Heart left ventricle (tissue), 16 donors: ENCODE results near the gene PAPOLA. TPM values are rescaled to one million over a fixed set of nuclear protein-coding genes. Genes with fewer than 3 reads are reported as not detected.
"Not testable (repeated sequence)": the region's sequence is repeated elsewhere in the genome, so short reads cannot be mapped to it uniquely, and the experiment has no call there.

Experiments
- ATAC-seq, 4 donors: fragments of 200-7000 bp; cut with Tn5 transposase; one replicate each; pipeline ENCODE4 v1.9.1; 2020 to 2022; ENCODE audit warnings: moderate library complexity in 4 of 4, mild to moderate bottlenecking in 3 of 4, moderate number of reproducible peaks in 1 of 4
- DNase-seq, 5 donors: peaks; one replicate each; pipeline ENCODE4 v3.0.0-alpha.2; 2020
- H3K27ac ChIP-seq, 12 donors: fragments of 200-600 bp; sonication (generic) in 4 of 12; one replicate each; pipeline versions ENCODE4 v1.5.0 to v1.8.0; 2016 to 2022; ENCODE audit warnings: mild to moderate bottlenecking in 2 of 12
- H3K27me3 ChIP-seq, 9 donors: fragments of 200-600 bp; sonication (generic) in 2 of 9; one replicate each; pipeline versions ENCODE4 v1.5.1 to v1.8.0; 2016 to 2022; ENCODE audit warnings: mild to moderate bottlenecking in 3 of 9
- H3K36me3 ChIP-seq, 9 donors: fragments of 200-600 bp; sonication (generic) in 2 of 9; one replicate each; pipeline versions ENCODE4 v1.5.0 to v1.8.0; 2018 to 2022; ENCODE audit warnings: mild to moderate bottlenecking in 2 of 9
- H3K4me1 ChIP-seq, 12 donors: fragments of 200-600 bp; sonication (generic) in 4 of 12; one replicate each; pipeline versions ENCODE4 v1.5.0 to v1.8.0; 2016 to 2022; ENCODE audit warnings: mild to moderate bottlenecking in 3 of 12
- H3K4me3 ChIP-seq, 12 donors: fragments of 200-600 bp; sonication (generic) in 4 of 12; one replicate each; pipeline versions ENCODE4 v1.5.0 to v1.8.0; 2017 to 2022; ENCODE audit warnings: mild to moderate bottlenecking in 9 of 12, moderate library complexity in 4 of 12
- H3K9me3 ChIP-seq, 12 donors: fragments of 200-600 bp; sonication (generic) in 4 of 12; one replicate each; pipeline versions ENCODE4 v1.5.0 to v1.8.0; 2016 to 2022; ENCODE audit warnings: mild to moderate bottlenecking in 1 of 12
- POLR2A ChIP-seq, 2 donors: fragments of 450-650 bp; IDR thresholded peaks; one replicate each; pipeline ENCODE4 v1.6.1; 2017; ENCODE audit warnings: antibody characterized with exemption in 2 of 2, mild to moderate bottlenecking in 2 of 2, moderate library complexity in 2 of 2
- WGBS, 4 donors: extraction: QIAGEN DNeasy Blood & Tissue Kit in 2 of 4; methylation state at CpG; one replicate each; pipeline versions ENCODE4 v1.1.5 to v1.1.7; 2013 to 2018; 5-methylcytosine and 5-hydroxymethylcytosine counted together
- intact Hi-C, 10 donors: fragments of 100-400 bp; cut with DNase I; formaldehyde crosslinking; loops; one replicate each; pipeline versions ENCODE4 v1.11.1 to v1.14.2; 2022
- polyA plus RNA-seq, 2 donors: library from polyadenylated mRNA; stranded (reverse); fragments of 200-250 nt; gene quantifications; one replicate each; pipeline ENCODE4 v1.2.3, GENCODE V29; 2013
- total RNA-seq, 9 donors: library from RNA; depleted of rRNA in 2 of 9; stranded (reverse); fragments of >200 nt in 2 of 9; fragmentation: NEBNext Ultra II Directional in 3 of 9; extraction: Animal tissue kit (Norgen Biotek cat#: 25700) in 3 of 9; gene quantifications; one replicate each; pipeline versions ENCODE4 v1.1.0 to v1.2.4, GENCODE V29; 2016 to 2023
- TF ChIP-seq, protein P1 (sequence below), 12 donors: fragments of 200-600 bp; sonication (generic) in 4 of 12; IDR thresholded peaks; one replicate each; pipeline versions ENCODE4 v1.5.0 to v1.8.0; 2018 to 2022; ENCODE audit warnings: antibody characterized with exemption in 12 of 12, mild to moderate bottlenecking in 5 of 12
- donor health status: ischemic (EF 13 %, LVEDD 7.1; RV severe dilation, severe dysfunction).
- donor health status: healthy with polysubstance abuse.
- donor health status: DM: no; HTN: yes; CAD: no.
- donor health status: DM: no; HTN: no; CAD: no.
- donor health status: ischemic (EF 25% LVEDD 6.9; RV normal size, moderate dysfunction).
- donor health status: ischemic (EF 25% LVEDD 5.7; RV mildly dilated, moderate dysfunction).
- donor health status: healthy.
- donor health status: DM: yes; HTN: yes; CAD: no.
- donor health status: ischemic (EF 35%, LVEDD 5.7; RV mildly dilated, moderate dysfunction).
- donor health status: nonischemic (EF 11% LVEDD 7.7; RV severe dilation, severe dysfunction).
- donor health status: DM: yes; HTN: yes; CAD: no.
- donor health status: PGD.
- donor health status: ischemic (EF 29% LVEDD 5.4; RV normal size, mild dysfunction).
- donor health status: nonischemic (EF 23%, LVEDD 6.1; RV moderate dilation, normal function).

Gene PAPOLA
- total and polyA plus RNA-seq, 11 donors = 72.0 to 147 (median 115) TPM

GRCh38 chr14:96461950-96462798 lies 40.0 kb upstream of the PAPOLA start:
- no peaks in the 10 kb centered on the region for H3K4me1 ChIP-seq
- intact Hi-C loops = no loop called here
- ATAC-seq (no peak), DNase-seq (no peak)
- no peaks in the 10 kb centered on the region for H3K27me3 ChIP-seq
- 72 to 80% (median 75%) methylated on average over 8 of the region's 8 CpGs for WGBS, 4 donors
- no peak overlapping the region for H3K27ac ChIP-seq
- TF ChIP-seq, protein P1, sequence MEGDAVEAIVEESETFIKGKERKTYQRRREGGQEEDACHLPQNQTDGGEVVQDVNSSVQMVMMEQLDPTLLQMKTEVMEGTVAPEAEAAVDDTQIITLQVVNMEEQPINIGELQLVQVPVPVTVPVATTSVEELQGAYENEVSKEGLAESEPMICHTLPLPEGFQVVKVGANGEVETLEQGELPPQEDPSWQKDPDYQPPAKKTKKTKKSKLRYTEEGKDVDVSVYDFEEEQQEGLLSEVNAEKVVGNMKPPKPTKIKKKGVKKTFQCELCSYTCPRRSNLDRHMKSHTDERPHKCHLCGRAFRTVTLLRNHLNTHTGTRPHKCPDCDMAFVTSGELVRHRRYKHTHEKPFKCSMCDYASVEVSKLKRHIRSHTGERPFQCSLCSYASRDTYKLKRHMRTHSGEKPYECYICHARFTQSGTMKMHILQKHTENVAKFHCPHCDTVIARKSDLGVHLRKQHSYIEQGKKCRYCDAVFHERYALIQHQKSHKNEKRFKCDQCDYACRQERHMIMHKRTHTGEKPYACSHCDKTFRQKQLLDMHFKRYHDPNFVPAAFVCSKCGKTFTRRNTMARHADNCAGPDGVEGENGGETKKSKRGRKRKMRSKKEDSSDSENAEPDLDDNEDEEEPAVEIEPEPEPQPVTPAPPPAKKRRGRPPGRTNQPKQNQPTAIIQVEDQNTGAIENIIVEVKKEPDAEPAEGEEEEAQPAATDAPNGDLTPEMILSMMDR (IDR thresholded peaks at IDR 0.05) = no peak
- no peak for TF ChIP-seq POLR2A (IDR thresholded peaks at IDR 0.05)
- no peak overlapping the region for H3K4me3 ChIP-seq
- no peaks in the 10 kb centered on the region for H3K9me3 ChIP-seq
- no peaks in the 10 kb centered on the region for H3K36me3 ChIP-seq

DNA sequence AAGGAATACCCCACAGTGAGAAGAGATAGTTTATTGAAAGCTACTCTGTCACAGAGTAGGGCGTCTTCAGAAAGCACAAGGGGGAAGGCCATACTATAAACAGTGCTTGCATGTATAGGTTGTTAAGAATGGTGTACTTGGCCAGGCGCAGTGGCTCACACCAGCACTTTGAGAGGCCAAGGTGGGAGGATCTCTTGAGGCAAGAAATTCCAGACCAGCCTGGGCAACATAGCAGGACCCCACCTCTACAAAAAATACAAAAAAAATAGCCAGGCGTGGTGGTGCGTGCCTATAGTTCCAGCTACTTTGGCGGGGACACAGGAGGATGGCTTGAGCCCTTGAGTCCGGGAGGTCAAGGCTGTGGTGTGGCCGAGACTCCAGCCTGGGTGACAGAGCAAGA lies 38.0 kb upstream of the PAPOLA start:
- Histone ChIP-seq H3K27me3 (no peaks in the 10 kb centered on the region), H3K27ac (no peak overlapping the region), H3K4me1 (no peaks in the 10 kb centered on the region), H3K36me3 (no peaks in the 10 kb centered on the region), H3K9me3 (no peaks in the 10 kb centered on the region), H3K4me3 (no peak overlapping the region)
- TF ChIP-seq, protein P1 (IDR thresholded peaks at IDR 0.05) = no peak
- TF ChIP-seq POLR2A (IDR thresholded peaks at IDR 0.05) = no peak
- ATAC-seq (no peak), DNase-seq (no peak)
- 77 to 95% (median 90%) methylated on average over 7 of the region's 7 CpGs for WGBS, 4 donors
- intact Hi-C loops = no loop called here

GRCh38 chr14:96466918-96467317 lies 35.3 kb upstream of the PAPOLA start:
- Histone ChIP-seq H3K4me1 (no peaks in the 10 kb centered on the region), H3K27ac (no peak overlapping the region), H3K27me3 (no peaks in the 10 kb centered on the region), H3K9me3 (no peaks in the 10 kb centered on the region), H3K36me3 (no peaks in the 10 kb centered on the region), H3K4me3 (no peak overlapping the region)
- ATAC-seq (no peak), DNase-seq (no peak)
- 83 to 89% (median 88%) methylated on average over 3 of the region's 3 CpGs for WGBS, 4 donors
- no peak for TF ChIP-seq POLR2A (IDR thresholded peaks at IDR 0.05)
- TF ChIP-seq, protein P1 (IDR thresholded peaks at IDR 0.05) = no peak
- intact Hi-C loops = no loop called here

DNA sequence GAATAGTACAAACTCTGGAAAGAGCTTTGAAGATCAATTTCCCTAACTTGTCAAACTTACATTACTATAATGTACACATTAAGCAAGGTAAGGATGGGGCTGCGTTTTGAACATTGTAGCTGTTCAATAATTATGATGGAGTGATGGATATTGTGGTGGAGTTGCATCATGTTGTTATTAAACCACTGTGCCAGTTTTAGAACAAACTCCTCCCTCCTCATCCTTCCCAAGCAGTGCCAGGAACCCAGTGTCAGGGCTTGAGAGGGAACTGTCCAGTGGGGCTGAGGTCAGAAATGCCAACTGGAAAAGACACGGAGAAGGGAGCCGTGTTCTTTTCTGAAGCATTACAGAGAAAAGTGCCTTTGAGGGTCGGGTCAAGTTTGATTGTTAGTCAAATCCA lies 31.9 kb upstream of the PAPOLA start:
- ATAC-seq = no peak
- H3K4me1 ChIP-seq = no peaks in the 10 kb centered on the region
- DNase-seq = no peak
- H3K9me3 ChIP-seq = no peaks in the 10 kb centered on the region
- no peaks in the 10 kb centered on the region for H3K36me3 ChIP-seq
- no peak overlapping the region for H3K27ac ChIP-seq
- no peak overlapping the region for H3K4me3 ChIP-seq
- peaks cover 0 to 2% (median 0%) of the 10 kb centered on the region in 9 donors for H3K27me3 ChIP-seq
- intact Hi-C loops = no loop called here
- TF ChIP-seq POLR2A (IDR thresholded peaks at IDR 0.05) = no peak
- TF ChIP-seq, protein P1 (IDR thresholded peaks at IDR 0.05) = no peak
- 36 to 58% (median 55%) methylated on average over 4 of the region's 4 CpGs for WGBS, 4 donors

DNA sequence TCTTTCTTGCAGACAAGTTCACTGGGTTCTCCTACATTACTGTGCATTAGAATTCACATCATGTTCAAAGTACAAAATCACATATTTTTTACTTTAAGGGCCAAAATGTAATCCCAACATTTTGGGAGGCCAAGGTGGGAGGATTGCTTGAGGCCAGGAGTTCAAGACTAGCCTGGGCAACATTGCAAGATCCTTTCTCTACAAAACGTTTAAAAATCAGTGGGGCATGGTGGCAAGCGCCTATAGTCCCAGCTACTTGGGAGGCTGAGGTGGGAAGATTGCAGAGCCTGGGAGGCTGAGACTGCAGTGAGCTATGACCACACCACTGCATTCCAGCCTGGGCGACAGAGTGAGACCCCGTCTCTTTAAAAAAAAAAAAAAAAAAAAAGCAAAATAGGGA lies 31.2 kb upstream of the PAPOLA start:
- H3K27me3 ChIP-seq, DNase-seq, H3K4me1 ChIP-seq, H3K27ac ChIP-seq, H3K36me3 ChIP-seq, H3K9me3 ChIP-seq, intact Hi-C loops, ATAC-seq, H3K4me3 ChIP-seq: not testable (repeated sequence)
- 89 to 96% (median 90%) methylated on average over 4 of the region's 4 CpGs for WGBS, 4 donors
